Naive thymus-derived CD8-positive, alpha-beta T cell (primary cell): ENCODE data around the gene HMX3. TPM values are rescaled to one million over a fixed set of nuclear protein-coding genes. Genes with fewer than 3 reads are reported as not detected.

Source experiments
- ATAC-seq, 2 donors: fragments of 150-1000 bp; cut with Tn5 transposase in 1 of 2; sonication (Bioruptor Pico), chemical (Tn5 transposase) in 1 of 2; 1 replicate in 1 of 2; 2 replicates in 1 of 2; pipeline ENCODE4 v1.10.0; 2021; ENCODE audit warnings: mild to moderate bottlenecking in 2 of 2, moderate library complexity in 2 of 2
- POLR2A ChIA-PET: fragments of 350-600 bp; sonication (Branson Sonifier 250); formaldehyde crosslinking; loops from one replicate; lab custom pipeline; 2021; ENCODE audit warnings: antibody characterized with exemption; lab: Charles Lee
- DNase-seq, 10 donors: peaks; one replicate each; pipeline versions ENCODE4 v3.0.0 to v3.0.0-alpha.2; 2020 to 2022
- H3K27ac Mint-ChIP-seq, 10 donors: one replicate each; pipeline ENCODE4 v1.8.0; 2020 to 2022; ENCODE audit warnings: mild to moderate bottlenecking in 10 of 10, mixed read lengths in 10 of 10, moderate library complexity in 4 of 10, inconsistent platforms in 1 of 10
- H3K27me3 Mint-ChIP-seq, 5 donors: one replicate each; pipeline ENCODE4 v1.8.0; 2021 to 2022; ENCODE audit warnings: mixed read lengths in 5 of 5
- H3K36me3 Mint-ChIP-seq, 3 donors: one replicate each; pipeline ENCODE4 v1.8.0; 2020 to 2022; ENCODE audit warnings: mixed read lengths in 3 of 3, mild to moderate bottlenecking in 2 of 3, inconsistent platforms in 1 of 3
- H3K4me1 Mint-ChIP-seq, 4 donors: one replicate each; pipeline ENCODE4 v1.8.0; 2021 to 2022; ENCODE audit warnings: mixed read lengths in 4 of 4
- H3K4me3 Mint-ChIP-seq, 10 donors: one replicate each; pipeline ENCODE4 v1.8.0; 2020 to 2022; ENCODE audit warnings: mild to moderate bottlenecking in 10 of 10, mixed read lengths in 10 of 10, moderate library complexity in 6 of 10, inconsistent platforms in 1 of 10
- H3K9me3 Mint-ChIP-seq, 9 donors: one replicate each; pipeline ENCODE4 v1.8.0; 2020 to 2022; ENCODE audit warnings: mixed read lengths in 9 of 9, mild to moderate bottlenecking in 3 of 9, inconsistent platforms in 1 of 9, moderate library complexity in 1 of 9
- polyA plus RNA-seq, 3 donors: library from polyadenylated mRNA; unstranded; fragments of 300-500 nt; fragmentation: Illumina TruSeq; gene quantifications; one replicate each; pipeline ENCODE4 v1.2.3, GENCODE V29; 2021
- total RNA-seq, 8 experiments: library from RNA in 2 of 8; stranded (reverse) in 2 of 8; gene quantifications; one replicate each; pipeline ENCODE4 v1.2.3 and lab custom pipeline; 2021 to 2026

The HMX3 gene
- total RNA-seq: not detected
- not detected for polyA plus RNA-seq
- total RNA-seq (lab: John Stamatoyannopoulos, UW): 0 to 3.9 (median 0.07) reads per million in 6 experiments

DNA sequence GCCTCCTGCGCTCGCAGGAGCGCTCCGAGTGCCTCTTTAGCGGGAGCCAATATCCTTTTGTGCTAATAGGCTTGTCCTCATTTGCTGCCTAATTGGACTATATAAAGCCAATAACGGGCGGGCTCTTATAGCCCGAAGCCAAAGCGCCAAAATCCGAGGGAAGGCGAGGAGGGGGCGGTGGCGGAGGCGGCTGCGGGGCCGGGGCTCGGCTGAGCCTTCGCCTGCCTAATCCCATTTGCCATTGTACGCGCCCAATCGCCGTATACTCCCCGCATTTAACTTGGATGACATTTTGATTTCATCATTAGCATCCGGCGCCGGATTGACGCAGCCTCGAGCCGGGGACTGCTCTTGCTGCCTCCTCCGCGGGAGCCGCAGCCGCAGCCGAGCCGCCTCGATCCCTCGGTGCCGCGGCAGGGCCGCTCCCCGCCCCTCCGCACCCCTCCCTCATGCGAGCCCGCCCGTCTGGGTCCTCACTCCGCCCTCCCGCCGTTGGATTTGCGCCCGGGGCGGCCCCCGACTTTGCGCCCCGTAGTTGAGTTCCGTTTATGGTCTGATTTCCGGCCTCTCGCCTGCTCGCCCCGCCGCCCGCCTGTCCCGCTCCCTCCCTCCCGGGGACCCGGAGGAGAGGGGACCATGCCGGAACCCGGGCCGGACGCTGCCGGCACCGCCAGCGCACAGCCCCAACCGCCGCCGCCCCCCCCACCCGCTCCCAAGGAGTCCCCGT is at the start of gene HMX3:
HMX3 (plus strand) TSS at position 556 of the 727 bp plus-strand sequence; CDS start at position 637, 81 bp downstream.
- Mint-ChIP-seq H3K9me3 (peaks cover 0 to 4% (median 0%) of the 10 kb centered on the region in 9 donors), H3K27ac (peak within 1 kb of the TSS in 1 of 10 donors; percentile 59), H3K36me3 (peaks cover 0 to 2% (median 0%) of the 10 kb centered on the region in 3 donors), H3K4me3 (peak within 1 kb of the TSS; percentile 65 to 95 (median 86)), H3K27me3 (peaks cover 38 to 80% (median 64%) of the 10 kb centered on the region in 5 donors), H3K4me1 (peaks cover 29 to 54% (median 51%) of the 10 kb centered on the region in 4 donors)
- ATAC-seq (peak; percentile 35 to 58), DNase-seq (peak in 1 of 10 donors; percentile 31)
- POLR2A ChIA-PET: no interaction called here

DNA sequence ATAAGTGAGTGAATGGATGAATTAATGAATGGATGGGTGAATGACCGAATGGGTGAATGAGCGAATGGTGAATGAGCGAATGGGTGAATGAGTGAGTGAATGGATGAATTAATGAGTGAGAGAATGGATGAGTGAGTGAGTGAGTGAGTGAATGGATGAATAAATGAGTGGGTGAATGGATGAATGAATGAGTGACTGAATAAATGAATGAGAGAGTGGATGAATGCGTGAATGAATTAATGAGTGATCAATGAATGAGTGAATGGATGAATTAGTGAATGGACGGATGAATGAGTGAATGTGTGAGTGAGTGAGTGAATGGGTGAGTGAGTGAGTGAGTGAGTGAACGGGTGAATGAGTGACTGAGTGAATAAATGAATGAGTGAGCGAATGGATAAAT is 49.5 kb upstream of the HMX3 start:
- Mint-ChIP-seq H3K27ac (peak overlapping the region in 2 of 10 donors; percentile 69 to 83), H3K9me3 (peaks cover 0 to 11% (median 0%) of the 10 kb centered on the region in 9 donors), H3K4me1 (peaks cover 2 to 8% (median 5%) of the 10 kb centered on the region in 4 donors), H3K27me3 (peaks cover 0 to 12% (median 5%) of the 10 kb centered on the region in 5 donors), H3K4me3 (no peak overlapping the region), H3K36me3 (no peaks in the 10 kb centered on the region)
- DNase-seq: no peak
- POLR2A ChIA-PET: no interaction called here
- no peak for ATAC-seq

DNA sequence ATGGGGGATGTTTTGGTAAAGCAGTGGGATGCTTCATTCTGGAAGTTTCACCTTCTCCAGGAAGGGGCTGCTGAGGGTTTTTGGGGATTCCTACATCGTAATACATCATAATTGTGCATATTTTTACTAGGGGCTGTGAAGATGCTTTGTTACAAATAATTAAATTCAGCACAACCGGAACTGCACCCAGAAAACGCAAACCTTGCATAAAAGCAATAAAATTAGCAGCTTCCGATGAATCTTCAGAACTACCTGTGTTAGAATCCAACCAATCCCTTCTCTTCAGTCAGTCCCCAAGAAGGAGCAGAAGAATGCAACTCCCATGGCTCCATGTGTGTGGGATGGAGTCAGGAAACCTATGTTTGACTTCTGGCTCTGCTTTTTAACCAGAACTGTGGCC is 48.4 kb upstream of the HMX3 start:
- Mint-ChIP-seq H3K4me1 (peaks cover 2 to 8% (median 5%) of the 10 kb centered on the region in 4 donors), H3K27ac (no peak overlapping the region), H3K27me3 (peaks cover 0 to 17% (median 6%) of the 10 kb centered on the region in 5 donors), H3K9me3 (peaks cover 0 to 11% (median 0%) of the 10 kb centered on the region in 9 donors), H3K36me3 (no peaks in the 10 kb centered on the region), H3K4me3 (no peak overlapping the region)
- POLR2A ChIA-PET: no interaction called here
- no peak for ATAC-seq
- no peak for DNase-seq

DNA sequence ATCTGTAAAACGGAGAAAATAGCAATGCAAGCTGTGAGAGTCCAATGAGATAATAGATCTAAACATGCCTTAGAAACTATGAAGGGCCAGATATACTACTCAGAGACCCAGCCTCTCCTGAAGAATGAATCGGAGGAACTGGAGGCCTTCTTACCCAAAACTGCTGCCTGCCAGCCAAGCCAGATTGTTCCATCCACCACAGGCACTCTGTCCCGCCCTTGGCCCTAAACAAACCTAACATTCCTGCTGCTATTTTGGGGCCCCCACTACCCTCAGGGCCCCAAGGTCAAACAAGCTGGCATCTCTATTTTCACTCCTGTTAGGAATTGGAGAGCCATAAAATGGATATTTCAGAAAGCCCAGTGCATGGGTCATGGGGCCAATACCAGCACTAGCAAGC is 48.0 kb upstream of the HMX3 start:
- Mint-ChIP-seq H3K27me3 (peaks cover 0 to 16% (median 9%) of the 10 kb centered on the region in 5 donors), H3K4me1 (peaks cover 2 to 8% (median 5%) of the 10 kb centered on the region in 4 donors), H3K9me3 (peaks cover 0 to 11% (median 0%) of the 10 kb centered on the region in 9 donors), H3K27ac (no peak overlapping the region), H3K36me3 (no peaks in the 10 kb centered on the region), H3K4me3 (no peak overlapping the region)
- DNase-seq (no peak), ATAC-seq (no peak)
- POLR2A ChIA-PET: no interaction called here

DNA sequence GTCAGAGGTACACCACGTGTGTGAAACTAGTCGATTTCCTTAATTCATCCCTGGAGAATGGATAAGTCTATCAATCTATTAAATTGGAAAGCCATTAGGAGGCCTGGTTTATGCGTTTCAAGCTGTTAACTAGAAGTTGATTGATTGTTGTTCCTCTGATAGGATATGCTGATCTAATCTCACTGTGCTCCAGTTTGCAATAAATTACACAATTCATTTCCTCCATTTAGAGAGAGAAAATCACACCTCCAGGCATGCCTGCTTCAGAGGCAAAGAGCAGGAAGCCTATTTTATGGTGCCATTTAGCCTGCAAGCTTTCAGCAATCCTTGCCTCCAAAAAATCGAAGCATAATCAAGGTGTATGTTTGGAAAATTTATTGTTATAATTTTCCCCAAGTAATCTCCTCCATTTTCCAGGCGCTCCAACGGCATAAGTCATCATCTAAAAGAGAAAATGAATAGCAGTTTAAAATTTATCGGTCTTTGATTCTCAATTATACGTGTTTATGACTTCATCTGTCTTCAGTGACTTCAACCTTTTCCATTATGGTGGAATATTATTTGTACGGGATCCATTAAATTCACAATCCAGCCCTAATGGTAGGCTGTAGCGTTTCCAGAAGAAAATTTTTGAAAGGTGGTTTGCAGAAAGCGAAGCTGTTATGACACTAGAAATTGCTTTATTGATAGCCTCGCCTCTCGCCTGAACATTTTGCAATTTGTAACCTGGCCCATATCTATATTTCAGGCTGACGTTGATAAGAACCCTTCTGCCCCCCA is 42.9 kb upstream of the HMX3 start:
- Mint-ChIP-seq H3K9me3 (no peaks in the 10 kb centered on the region), H3K4me1 (peaks cover 2 to 8% (median 5%) of the 10 kb centered on the region in 4 donors), H3K36me3 (no peaks in the 10 kb centered on the region), H3K27me3 (peaks cover 8 to 41% (median 32%) of the 10 kb centered on the region in 5 donors), H3K4me3 (no peak overlapping the region), H3K27ac (no peak overlapping the region)
- DNase-seq (no peak), ATAC-seq (no peak)
- POLR2A ChIA-PET: no interaction called here

DNA sequence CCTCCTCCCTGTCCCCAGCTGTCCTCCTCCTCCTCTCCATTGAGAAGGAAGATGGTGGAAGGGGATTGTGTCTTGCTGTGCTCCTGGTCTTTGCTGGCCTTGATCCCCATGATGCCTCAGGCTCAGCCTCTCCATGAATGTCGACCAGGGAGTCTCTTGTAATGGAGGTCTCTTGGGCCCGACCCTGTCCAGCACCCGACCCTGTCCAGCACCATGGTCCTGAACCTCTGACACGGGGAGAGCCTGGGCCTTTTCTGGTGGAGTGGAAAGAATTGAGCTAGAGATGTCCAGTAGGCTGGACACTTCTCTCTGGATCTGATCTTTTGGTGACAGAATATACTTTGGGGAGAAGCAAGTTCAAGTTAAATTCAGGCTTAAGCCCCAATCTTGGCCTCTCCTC is 42.3 kb upstream of the HMX3 start:
- Mint-ChIP-seq H3K27me3 (peaks cover 8 to 43% (median 32%) of the 10 kb centered on the region in 5 donors), H3K4me3 (no peak overlapping the region), H3K27ac (no peak overlapping the region), H3K4me1 (peaks cover 2 to 8% (median 5%) of the 10 kb centered on the region in 4 donors), H3K36me3 (no peaks in the 10 kb centered on the region), H3K9me3 (no peaks in the 10 kb centered on the region)
- ATAC-seq (no peak), DNase-seq (no peak)
- POLR2A ChIA-PET: no interaction called here

DNA sequence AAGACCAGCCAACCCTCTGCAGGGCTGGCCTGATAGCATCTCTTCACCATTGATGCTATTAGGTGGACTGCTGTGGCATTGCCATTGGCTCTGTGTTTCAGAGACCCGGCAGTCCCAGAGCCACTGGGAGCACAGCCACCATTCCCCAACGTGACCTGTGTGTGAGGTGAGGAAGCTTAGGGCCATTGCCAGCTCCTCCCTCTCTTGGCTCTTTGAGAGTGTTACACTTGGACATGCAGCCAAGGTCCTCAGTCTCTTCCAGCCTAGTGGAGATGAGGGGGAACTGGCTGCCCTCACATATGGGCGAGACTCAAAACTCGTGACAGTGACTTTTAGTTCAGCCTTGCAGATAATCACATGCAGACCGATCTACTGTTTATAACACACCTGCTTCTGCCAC is 39.3 kb upstream of the HMX3 start:
- Mint-ChIP-seq H3K27ac (peak overlapping the region in 1 of 10 donors; percentile 51), H3K9me3 (no peaks in the 10 kb centered on the region), H3K36me3 (no peaks in the 10 kb centered on the region), H3K4me3 (no peak overlapping the region), H3K4me1 (no peaks in the 10 kb centered on the region), H3K27me3 (peaks cover 8 to 48% (median 35%) of the 10 kb centered on the region in 5 donors)
- no peak for ATAC-seq
- POLR2A ChIA-PET: no interaction called here
- no peak for DNase-seq

DNA sequence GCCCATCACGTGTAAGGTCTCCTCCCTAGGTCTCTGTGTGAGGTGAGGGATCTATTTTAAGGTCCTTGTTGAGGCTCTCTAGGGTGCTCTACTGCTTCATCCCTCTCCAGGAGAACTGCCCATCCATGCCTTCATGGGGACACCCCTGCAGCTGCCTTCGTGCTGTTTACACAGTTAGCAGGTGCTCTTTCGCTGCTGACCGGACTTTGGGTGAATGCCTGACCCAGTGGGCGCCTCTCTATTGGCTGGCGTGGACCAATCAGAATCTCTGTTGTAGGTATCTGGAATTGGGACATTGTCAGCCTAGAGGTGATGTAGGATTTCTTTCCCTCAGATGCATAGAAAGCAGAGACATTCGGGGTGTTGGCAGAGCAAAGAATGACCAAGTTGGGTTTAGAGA is 38.7 kb upstream of the HMX3 start:
- POLR2A ChIA-PET: no interaction called here
- no peak for DNase-seq
- Mint-ChIP-seq H3K27ac (no peak overlapping the region), H3K4me3 (no peak overlapping the region), H3K4me1 (no peaks in the 10 kb centered on the region), H3K27me3 (peaks cover 8 to 52% (median 33%) of the 10 kb centered on the region in 5 donors), H3K36me3 (no peaks in the 10 kb centered on the region), H3K9me3 (no peaks in the 10 kb centered on the region)
- ATAC-seq: no peak

DNA sequence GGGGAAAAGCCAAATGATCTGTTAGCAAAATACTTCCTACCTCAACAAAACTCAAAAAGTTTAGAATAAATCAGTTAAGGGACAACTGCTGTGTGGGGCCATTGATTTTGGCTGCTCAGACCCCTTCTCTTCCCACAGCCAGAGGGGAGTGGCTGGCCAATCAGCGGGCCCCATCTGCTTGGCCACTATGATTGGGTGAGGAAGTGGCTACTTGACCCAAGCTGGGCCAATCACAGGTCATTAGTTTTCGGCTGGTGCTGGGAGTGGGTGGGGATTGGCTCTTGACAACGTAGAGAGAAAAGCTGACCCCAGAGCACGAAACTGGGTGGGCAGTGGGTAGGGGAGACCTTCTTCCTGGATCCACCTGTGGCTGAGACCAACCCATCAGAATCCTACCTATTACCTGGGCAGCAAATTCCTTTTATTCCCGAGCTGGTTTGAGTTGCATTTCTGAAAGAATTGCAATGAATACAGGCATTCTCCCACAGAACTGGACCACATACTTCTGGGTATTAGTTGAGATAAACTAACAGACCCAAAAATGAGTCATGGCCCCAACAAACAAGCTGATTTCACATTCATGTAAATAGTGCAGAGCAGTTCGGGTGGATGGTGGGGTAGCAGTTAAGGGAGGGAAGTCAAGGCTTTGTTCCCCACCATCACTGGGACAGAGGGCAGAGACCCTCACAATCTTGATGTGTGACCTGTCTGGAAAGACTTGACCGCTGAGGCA is 35.6 kb upstream of the HMX3 start:
- Mint-ChIP-seq H3K4me3 (no peak overlapping the region), H3K9me3 (no peaks in the 10 kb centered on the region), H3K36me3 (no peaks in the 10 kb centered on the region), H3K27me3 (peaks cover 6 to 29% (median 23%) of the 10 kb centered on the region in 5 donors), H3K27ac (no peak overlapping the region), H3K4me1 (no peaks in the 10 kb centered on the region)
- POLR2A ChIA-PET: no interaction called here
- ATAC-seq: no peak
- DNase-seq: no peak

DNA sequence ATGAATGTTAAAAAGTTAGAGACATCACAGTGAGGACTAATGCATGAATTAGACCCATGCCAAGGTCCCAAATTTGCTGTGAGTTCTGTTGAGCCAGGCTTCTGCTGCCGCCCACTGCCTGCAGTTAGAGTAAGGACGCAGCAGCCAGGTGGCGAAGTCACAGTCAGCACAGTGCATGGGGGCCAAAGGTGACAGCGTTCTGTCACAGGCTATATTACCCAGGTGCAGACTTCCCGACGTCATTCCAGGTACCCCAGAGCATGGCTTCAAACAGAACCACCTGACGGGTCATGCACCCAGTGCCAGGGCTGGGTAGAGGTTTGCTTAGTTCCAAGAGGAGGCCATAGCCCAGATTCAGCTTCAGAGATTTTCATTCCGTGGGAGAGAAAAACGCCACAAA is 33.9 kb upstream of the HMX3 start:
- Mint-ChIP-seq H3K27ac (no peak overlapping the region), H3K4me1 (no peaks in the 10 kb centered on the region), H3K4me3 (no peak overlapping the region), H3K27me3 (peaks cover 5 to 24% (median 21%) of the 10 kb centered on the region in 5 donors), H3K36me3 (no peaks in the 10 kb centered on the region), H3K9me3 (no peaks in the 10 kb centered on the region)
- DNase-seq: no peak
- ATAC-seq: no peak
- POLR2A ChIA-PET: no interaction called here

DNA sequence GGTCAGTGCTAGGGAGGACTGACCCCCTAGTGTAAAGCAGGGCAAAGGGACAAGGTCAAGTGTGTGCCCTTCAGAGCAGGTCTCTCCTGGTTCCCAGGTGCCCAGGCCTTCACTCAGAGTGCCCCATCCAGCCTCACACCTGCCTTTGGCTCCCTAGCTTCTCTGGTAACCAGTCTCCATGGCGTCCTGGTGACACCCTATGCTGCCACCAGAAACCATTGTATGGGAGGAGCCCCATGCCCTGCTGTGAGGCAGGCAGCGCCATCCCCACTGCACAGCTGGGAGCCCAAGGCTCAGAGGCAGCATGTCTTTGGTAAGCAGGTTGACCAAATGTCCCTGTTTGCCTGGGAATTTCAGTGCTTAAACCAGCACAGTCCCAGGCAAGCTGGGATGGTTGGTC is 33.1 kb upstream of the HMX3 start:
- peaks cover 5 to 24% (median 18%) of the 10 kb centered on the region in 5 donors for H3K27me3 Mint-ChIP-seq
- H3K9me3 Mint-ChIP-seq: no peaks in the 10 kb centered on the region
- POLR2A ChIA-PET: no interaction called here
- DNase-seq: no peak
- H3K4me1 Mint-ChIP-seq: no peaks in the 10 kb centered on the region
- H3K36me3 Mint-ChIP-seq: no peaks in the 10 kb centered on the region
- no peak for ATAC-seq
- H3K27ac Mint-ChIP-seq: no peak overlapping the region
- no peak overlapping the region for H3K4me3 Mint-ChIP-seq

DNA sequence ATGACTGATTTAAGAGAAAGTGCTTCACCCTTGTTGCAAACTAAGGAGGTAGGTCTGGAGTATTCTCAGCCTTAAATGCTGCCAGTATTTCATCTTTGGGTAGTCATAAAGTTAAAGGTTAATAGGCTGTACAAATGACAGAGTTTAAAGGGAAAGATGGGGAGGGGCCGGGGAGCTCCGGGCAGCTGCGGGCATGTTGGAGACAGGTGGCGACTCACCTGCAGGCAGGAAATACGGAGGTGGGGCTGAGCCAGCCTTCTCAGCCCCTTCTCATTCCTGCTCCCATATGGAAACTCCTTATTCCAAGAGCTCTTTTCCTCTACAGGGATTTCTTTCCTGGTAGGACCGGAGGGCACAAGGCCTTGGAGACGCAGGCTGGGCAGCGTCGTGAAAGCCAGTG is 31.8 kb upstream of the HMX3 start:
- ATAC-seq (no peak), DNase-seq (no peak)
- H3K27me3 Mint-ChIP-seq: peaks cover 5 to 20% (median 17%) of the 10 kb centered on the region in 5 donors
- no peak overlapping the region for H3K4me3 Mint-ChIP-seq
- POLR2A ChIA-PET: no interaction called here
- H3K27ac Mint-ChIP-seq: no peak overlapping the region
- H3K9me3 Mint-ChIP-seq: no peaks in the 10 kb centered on the region
- no peaks in the 10 kb centered on the region for H3K4me1 Mint-ChIP-seq
- no peaks in the 10 kb centered on the region for H3K36me3 Mint-ChIP-seq
